T-helper 1 cell treated with Interleukin-12 subunit alpha and Interleukin-12 subunit beta and Interleukin-4 antibody, amounts not matched to agents 30 μg/mL and 1 μg/mL, for 36 hours (primary cell): ENCODE results near the gene RAB15.

Experiments used
- H3K27ac Mint-ChIP-seq: one replicate; pipeline ENCODE4 v1.8.0; 2021; ENCODE audit warnings: mild to moderate bottlenecking, mixed read lengths
- H3K27me3 Mint-ChIP-seq: one replicate; pipeline ENCODE4 v1.8.0; 2021; ENCODE audit warnings: low read depth, mixed read lengths
- H3K36me3 Mint-ChIP-seq: one replicate; pipeline ENCODE4 v1.8.0; 2021; ENCODE audit warnings: low read depth, mixed read lengths
- H3K4me1 Mint-ChIP-seq: one replicate; pipeline ENCODE4 v1.8.0; 2021; ENCODE audit warnings: low read depth, mixed read lengths
- H3K4me3 Mint-ChIP-seq: one replicate; pipeline ENCODE4 v1.8.0; 2021; ENCODE audit warnings: mild to moderate bottlenecking, moderate library complexity, mixed read lengths
- H3K9me3 Mint-ChIP-seq: one replicate; pipeline ENCODE4 v1.8.0; 2021; ENCODE audit warnings: mixed read lengths

Gene RAB15

GRCh38 chr14:64906022-64906421 is 66.1 kb downstream of the RAB15 start:
- Mint-ChIP-seq H3K9me3 (no peaks in the 10 kb centered on the region), H3K4me1 (no peaks in the 10 kb centered on the region), H3K27ac (no peak overlapping the region), H3K4me3 (no peak overlapping the region), H3K36me3 (no peaks in the 10 kb centered on the region), H3K27me3 (peaks cover 46% of the 10 kb centered on the region)

- Mint-ChIP-seq H3K4me3 (no peak overlapping the region), H3K36me3 (no peaks in the 10 kb centered on the region), H3K27ac (no peak overlapping the region), H3K27me3 (peaks cover 49% of the 10 kb centered on the region), H3K4me1 (no peaks in the 10 kb centered on the region), H3K9me3 (no peaks in the 10 kb centered on the region)
These were observed 72.2 kb downstream of the RAB15 start for GRCh38 chr14:64899958-64900357.
